ENCODE data around the gene FICD. TPM values are rescaled to one million over a fixed set of nuclear protein-coding genes. Genes with fewer than 3 reads are reported as not detected.
"Not testable (repeated sequence)": the region's sequence is repeated elsewhere in the genome, so short reads cannot be mapped to it uniquely, and the experiment has no call there.

FICD gene
- total RNA-seq, 1 donor from 2014 or later: 7.1 TPM

DNA sequence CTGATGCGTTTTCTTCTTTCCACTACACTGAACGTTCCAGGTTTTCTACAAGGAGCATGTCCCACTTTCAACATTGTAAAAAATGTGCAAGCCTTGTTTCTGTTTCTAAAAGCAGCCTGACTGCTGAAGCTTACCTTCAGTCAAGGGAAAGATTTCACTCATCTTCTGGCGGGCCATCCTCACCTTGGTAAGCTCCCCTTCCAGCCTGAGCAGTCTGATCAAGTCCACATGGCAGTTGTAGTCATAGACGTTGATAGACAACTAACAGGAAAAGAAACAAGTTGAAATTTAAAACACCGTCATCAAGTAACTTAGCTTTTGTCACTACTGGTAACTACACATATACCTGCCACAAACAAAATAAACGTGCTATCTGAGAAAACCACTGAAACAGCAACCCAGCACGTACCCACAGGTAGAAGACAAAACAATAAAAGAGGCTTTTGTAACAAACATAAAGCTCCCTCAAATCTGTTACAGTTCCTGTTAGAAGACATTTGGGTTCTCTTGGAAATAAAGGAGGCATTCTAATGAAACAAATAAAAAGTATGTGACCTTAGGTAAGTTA lies 34.0 kb downstream of the FICD start:
- H3K9ac ChIP-seq: no peak overlapping the region
- peaks cover 78% of the 10 kb centered on the region for H3K79me2 ChIP-seq (ENCODE audit: low read depth)
- no peak for TF ChIP-seq EZH2 (IDR thresholded peaks at IDR 0.05)
- no peak for TF ChIP-seq EZH2phosphoT487 (IDR thresholded peaks at IDR 0.05)
- TF ChIP-seq, protein P1, sequence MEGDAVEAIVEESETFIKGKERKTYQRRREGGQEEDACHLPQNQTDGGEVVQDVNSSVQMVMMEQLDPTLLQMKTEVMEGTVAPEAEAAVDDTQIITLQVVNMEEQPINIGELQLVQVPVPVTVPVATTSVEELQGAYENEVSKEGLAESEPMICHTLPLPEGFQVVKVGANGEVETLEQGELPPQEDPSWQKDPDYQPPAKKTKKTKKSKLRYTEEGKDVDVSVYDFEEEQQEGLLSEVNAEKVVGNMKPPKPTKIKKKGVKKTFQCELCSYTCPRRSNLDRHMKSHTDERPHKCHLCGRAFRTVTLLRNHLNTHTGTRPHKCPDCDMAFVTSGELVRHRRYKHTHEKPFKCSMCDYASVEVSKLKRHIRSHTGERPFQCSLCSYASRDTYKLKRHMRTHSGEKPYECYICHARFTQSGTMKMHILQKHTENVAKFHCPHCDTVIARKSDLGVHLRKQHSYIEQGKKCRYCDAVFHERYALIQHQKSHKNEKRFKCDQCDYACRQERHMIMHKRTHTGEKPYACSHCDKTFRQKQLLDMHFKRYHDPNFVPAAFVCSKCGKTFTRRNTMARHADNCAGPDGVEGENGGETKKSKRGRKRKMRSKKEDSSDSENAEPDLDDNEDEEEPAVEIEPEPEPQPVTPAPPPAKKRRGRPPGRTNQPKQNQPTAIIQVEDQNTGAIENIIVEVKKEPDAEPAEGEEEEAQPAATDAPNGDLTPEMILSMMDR (IDR thresholded peaks at IDR 0.05): no peak
- no peak for DNase-seq (ENCODE audit: low spot score)
- Mint-ChIP-seq H3K9me3 (no peaks in the 10 kb centered on the region), H3K27me3 (ENCODE audit: insufficient read depth, low read depth) (no peaks in the 10 kb centered on the region), H3K36me3 (peaks cover 17% of the 10 kb centered on the region), H3K4me1 (peaks cover 3% of the 10 kb centered on the region), H3K27ac (no peak overlapping the region), H3K4me3 (no peak overlapping the region)
- peaks cover 15% of the 10 kb centered on the region for H3K36me3 ChIP-seq
- H4K20me1 ChIP-seq (ENCODE audit: low read depth): peaks cover 51% of the 10 kb centered on the region
- peaks cover 2% of the 10 kb centered on the region for H3F3A ChIP-seq (ENCODE audit: low read depth)
- H3K4me3 ChIP-seq: no peak overlapping the region
- H3K27me3 ChIP-seq: no peaks in the 10 kb centered on the region
- no peak overlapping the region for H3K27ac ChIP-seq
- H3K4me1 ChIP-seq: peaks cover 4% of the 10 kb centered on the region
- H3K9me3 ChIP-seq (ENCODE audit: low read depth): no peaks in the 10 kb centered on the region
- no peak overlapping the region for H2AFZ ChIP-seq (replicated peaks)
- no peak overlapping the region for H3K4me2 ChIP-seq

DNA sequence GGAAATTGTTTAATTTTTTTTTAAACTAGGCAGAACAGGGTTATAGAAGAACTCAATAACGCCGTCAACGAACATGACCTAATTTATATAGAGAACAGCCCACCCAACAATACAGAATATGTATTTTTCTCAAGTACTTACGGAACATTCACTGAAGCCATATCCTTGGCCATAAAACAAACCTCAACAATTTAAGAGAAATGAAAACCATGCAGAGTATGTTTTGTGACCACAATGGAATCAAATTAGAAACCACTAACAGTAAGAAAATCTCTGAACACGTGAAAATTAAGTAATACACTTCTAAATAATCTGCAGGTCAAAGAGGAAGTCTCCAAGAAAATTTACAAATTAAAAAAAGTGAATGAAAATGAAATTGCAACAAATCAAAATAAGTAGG lies 36.5 kb downstream of the FICD start:
- H4K20me1 ChIP-seq (ENCODE audit: low read depth): peaks cover 71% of the 10 kb centered on the region
- H3K27ac ChIP-seq: no peak overlapping the region
- Mint-ChIP-seq H3K4me3 (no peak overlapping the region), H3K36me3 (peaks cover 5% of the 10 kb centered on the region), H3K27me3 (ENCODE audit: insufficient read depth, low read depth) (no peaks in the 10 kb centered on the region), H3K9me3 (no peaks in the 10 kb centered on the region), H3K4me1 (peaks cover 9% of the 10 kb centered on the region), H3K27ac (no peak overlapping the region)
- TF ChIP-seq EZH2phosphoT487 (IDR thresholded peaks at IDR 0.05) (no peak), EZH2 (IDR thresholded peaks at IDR 0.05) (no peak)
- TF ChIP-seq, protein P1 (IDR thresholded peaks at IDR 0.05): no peak
- H2AFZ ChIP-seq (replicated peaks): no peak overlapping the region
- H3K27me3 ChIP-seq: no peaks in the 10 kb centered on the region
- H3K4me3 ChIP-seq: no peak overlapping the region
- no peaks in the 10 kb centered on the region for H3K9me3 ChIP-seq (ENCODE audit: low read depth)
- no peak for DNase-seq (ENCODE audit: low spot score)
- peaks cover 7% of the 10 kb centered on the region for H3K4me1 ChIP-seq
- H3K9ac ChIP-seq: no peak overlapping the region
- peaks cover 7% of the 10 kb centered on the region for H3F3A ChIP-seq (ENCODE audit: low read depth)
- peaks cover 98% of the 10 kb centered on the region for H3K79me2 ChIP-seq (ENCODE audit: low read depth)
- H3K4me2 ChIP-seq: no peak overlapping the region
- H3K36me3 ChIP-seq: peaks cover 15% of the 10 kb centered on the region

DNA sequence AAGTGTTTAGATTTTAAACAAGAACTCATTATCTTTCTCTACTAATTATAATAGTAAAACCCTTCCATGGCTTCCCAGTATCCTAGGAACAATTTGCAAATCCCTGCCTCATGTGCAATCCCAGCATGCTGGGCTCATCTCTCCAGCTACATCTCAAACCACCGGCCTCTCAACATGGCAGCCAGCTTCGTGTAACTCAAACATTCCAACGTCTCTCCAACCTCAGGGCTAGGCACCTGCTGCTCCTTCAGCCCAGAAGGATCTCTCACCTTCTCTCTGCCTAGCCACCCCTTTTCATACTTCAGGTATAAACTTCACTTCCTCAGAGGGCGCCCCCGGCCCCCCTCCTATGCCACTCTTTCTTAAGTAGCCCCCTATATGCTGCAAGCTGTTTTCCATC lies 38.7 kb downstream of the FICD start:
- peaks cover 2% of the 10 kb centered on the region for H3K36me3 Mint-ChIP-seq
- H3K4me1 Mint-ChIP-seq: peaks cover 20% of the 10 kb centered on the region
- Histone ChIP-seq H3K36me3 (no peaks in the 10 kb centered on the region), H3K4me3 (no peak overlapping the region), H3K9me3 (ENCODE audit: low read depth) (no peaks in the 10 kb centered on the region), H2AFZ (replicated peaks) (no peak overlapping the region), H3K9ac (no peak overlapping the region), H3K4me1 (peaks cover 7% of the 10 kb centered on the region), H3K4me2 (peak overlapping the region; percentile 14), H3F3A (ENCODE audit: low read depth) (peaks cover 11% of the 10 kb centered on the region), H3K79me2 (ENCODE audit: low read depth) (peaks cover 100% of the 10 kb centered on the region), H3K27me3 (no peaks in the 10 kb centered on the region), H4K20me1 (ENCODE audit: low read depth) (peaks cover 83% of the 10 kb centered on the region), H3K27ac (no peak overlapping the region)
- no peaks in the 10 kb centered on the region for H3K9me3 Mint-ChIP-seq
- no peak for DNase-seq (ENCODE audit: low spot score)
- H3K27me3 Mint-ChIP-seq (ENCODE audit: insufficient read depth, low read depth): no peaks in the 10 kb centered on the region
- H3K4me3 Mint-ChIP-seq: no peak overlapping the region
- H3K27ac Mint-ChIP-seq: no peak overlapping the region
- no peak for TF ChIP-seq EZH2phosphoT487 (IDR thresholded peaks at IDR 0.05)
- no peak for TF ChIP-seq EZH2 (IDR thresholded peaks at IDR 0.05)
- TF ChIP-seq, protein P1 (IDR thresholded peaks at IDR 0.05): no peak

DNA sequence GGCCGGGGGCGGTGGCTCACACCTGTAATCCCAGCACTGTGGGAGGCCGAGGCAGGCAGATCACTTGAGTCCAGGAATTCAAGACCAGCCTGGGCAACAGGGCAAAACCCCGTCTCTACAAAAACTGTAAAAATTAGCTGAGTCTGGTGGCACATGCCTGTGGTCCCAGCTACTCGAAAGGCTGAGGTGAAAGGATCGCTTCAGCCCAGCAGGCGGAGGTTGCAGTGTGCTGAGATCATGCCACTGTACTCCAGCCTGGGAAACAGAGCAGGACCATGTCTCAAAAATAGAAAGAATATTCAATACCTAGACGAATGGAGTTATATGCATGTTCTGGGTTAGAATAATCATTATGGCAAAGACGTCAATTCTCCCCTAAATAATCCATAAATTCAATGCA lies 40.3 kb downstream of the FICD start:
- H3K4me1 Mint-ChIP-seq: peaks cover 33% of the 10 kb centered on the region
- H3K4me3 Mint-ChIP-seq; H3K27me3 ChIP-seq; H3K9ac ChIP-seq; H3K9me3 ChIP-seq (ENCODE audit: low read depth); H3K4me3 ChIP-seq; H3K36me3 ChIP-seq; H3K27me3 Mint-ChIP-seq (ENCODE audit: insufficient read depth, low read depth); H3K9me3 Mint-ChIP-seq; H3K4me2 ChIP-seq; H3K27ac ChIP-seq; H3K36me3 Mint-ChIP-seq; H2AFZ ChIP-seq (replicated peaks); H3K27ac Mint-ChIP-seq; DNase-seq (ENCODE audit: low spot score): not testable (repeated sequence)
- peaks cover 11% of the 10 kb centered on the region for H3F3A ChIP-seq (ENCODE audit: low read depth)
- H3K79me2 ChIP-seq (ENCODE audit: low read depth): peaks cover 100% of the 10 kb centered on the region
- H3K4me1 ChIP-seq: peaks cover 12% of the 10 kb centered on the region
- peaks cover 84% of the 10 kb centered on the region for H4K20me1 ChIP-seq (ENCODE audit: low read depth)
